A549 (cell line): ENCODE measurements around the gene FADS3.

Experiments used
- BCL3 ChIP-seq: fragments of >200 bp; sonication (Bioruptor Twin); formaldehyde crosslinking; IDR thresholded peaks from 3 replicates; pipeline ENCODE4 v1.6.1; 2016
- CHD2 ChIP-seq: fragments of 150-350 bp; IDR thresholded peaks from 2 replicates; pipeline ENCODE4 v1.6.1; 2014; ENCODE audit warnings: low read length; ENCODE audit not compliant: partially characterized antibody
- EP300 ChIP-seq, 2 experiments: fragments of >200 bp; sonication (Bioruptor Twin); formaldehyde crosslinking; IDR thresholded peaks; 2 replicates in 1 of 2; 3 replicates in 1 of 2; pipeline ENCODE4 v1.6.1; 2016 to 2017
- MYC ChIP-seq: IDR thresholded peaks from 2 replicates; pipeline ENCODE4 v1.6.1; 2012; ENCODE audit warnings: mild to moderate bottlenecking, inconsistent platforms, low read length, improper control_type of control experiment, borderline replicate concordance
- POLR2A ChIP-seq: IDR thresholded peaks from 2 replicates; pipeline ENCODE4 v1.6.1; 2012; ENCODE audit warnings: mild to moderate bottlenecking, low read length
- POLR2AphosphoS2 ChIP-seq: conservative IDR thresholded peaks from 2 replicates; pipeline ENCODE4 v1.6.1; 2012; ENCODE audit warnings: low read length, improper control_type of control experiment, inconsistent platforms
- RAD21 ChIP-seq, 2 experiments: fragments of >200 bp in 1 of 2; sonication (Bioruptor Twin) in 1 of 2; formaldehyde crosslinking in 1 of 2; IDR thresholded peaks in 1 of 2; conservative IDR thresholded peaks in 1 of 2; 2 replicates in 1 of 2; 3 replicates in 1 of 2; pipeline ENCODE4 v1.6.1; 2012 to 2018; ENCODE audit warnings: inconsistent platforms in 1 of 2
- RFX5 ChIP-seq: fragments of 450-650 bp; IDR thresholded peaks from 2 replicates; pipeline ENCODE4 v1.7.1; 2014; ENCODE audit warnings: antibody characterized with exemption, mild to moderate bottlenecking, moderate library complexity
- USF2 ChIP-seq: fragments of 450-650 bp; IDR thresholded peaks from 2 replicates; pipeline ENCODE4 v1.6.1; 2014; ENCODE audit warnings: antibody characterized with exemption
- ZSCAN20 ChIP-seq: fragments of 250-450 bp; sonication (Bioruptor Pico); IDR thresholded peaks from 2 replicates; pipeline ENCODE4 v1.8.0; 2022; ENCODE audit warnings: mild to moderate bottlenecking, moderate library complexity
- TF ChIP-seq, protein P1 (sequence below): fragments of >200 bp; sonication (Bioruptor Twin); formaldehyde crosslinking; IDR thresholded peaks from 3 replicates; pipeline ENCODE4 v1.5.1; 2016
- TF ChIP-seq, protein P2 (sequence below): IDR thresholded peaks from 2 replicates; pipeline ENCODE4 v1.6.1; 2012

DNA sequence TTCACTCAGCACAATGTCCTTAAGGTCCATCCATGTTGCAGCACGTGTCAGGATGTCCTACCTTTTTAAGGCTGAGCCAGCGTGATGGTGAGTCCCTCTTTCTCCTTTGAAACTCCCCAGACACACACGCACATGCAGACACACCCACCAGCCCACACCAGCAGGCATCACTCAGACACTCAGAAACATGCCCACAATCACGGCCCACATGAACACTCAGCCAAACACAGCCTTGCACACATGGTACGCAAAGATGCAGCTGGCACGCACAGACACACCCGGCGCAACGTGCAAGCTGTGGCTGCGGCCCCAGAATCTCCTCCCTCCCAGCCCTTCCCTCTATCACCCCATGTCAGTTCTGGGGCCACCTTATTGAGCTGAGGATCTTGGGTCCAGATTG is 8.0 kb downstream of the FADS3 start:
- TF ChIP-seq USF2 (no peak), BCL3 (no peak), MYC (no peak), POLR2AphosphoS2 (no peak), POLR2A (no peak), EP300 (IDR thresholded peaks at IDR 0.05) (no peak), CHD2 (no peak), ZSCAN20 (CRISPR knock-in tag) (no peak), RFX5 (no peak), RAD21 (conservative IDR thresholded peaks at IDR 0.05 in 1 of 2, IDR thresholded peaks at IDR 0.05 in 1 of 2) (no peak)
- TF ChIP-seq, protein P1, sequence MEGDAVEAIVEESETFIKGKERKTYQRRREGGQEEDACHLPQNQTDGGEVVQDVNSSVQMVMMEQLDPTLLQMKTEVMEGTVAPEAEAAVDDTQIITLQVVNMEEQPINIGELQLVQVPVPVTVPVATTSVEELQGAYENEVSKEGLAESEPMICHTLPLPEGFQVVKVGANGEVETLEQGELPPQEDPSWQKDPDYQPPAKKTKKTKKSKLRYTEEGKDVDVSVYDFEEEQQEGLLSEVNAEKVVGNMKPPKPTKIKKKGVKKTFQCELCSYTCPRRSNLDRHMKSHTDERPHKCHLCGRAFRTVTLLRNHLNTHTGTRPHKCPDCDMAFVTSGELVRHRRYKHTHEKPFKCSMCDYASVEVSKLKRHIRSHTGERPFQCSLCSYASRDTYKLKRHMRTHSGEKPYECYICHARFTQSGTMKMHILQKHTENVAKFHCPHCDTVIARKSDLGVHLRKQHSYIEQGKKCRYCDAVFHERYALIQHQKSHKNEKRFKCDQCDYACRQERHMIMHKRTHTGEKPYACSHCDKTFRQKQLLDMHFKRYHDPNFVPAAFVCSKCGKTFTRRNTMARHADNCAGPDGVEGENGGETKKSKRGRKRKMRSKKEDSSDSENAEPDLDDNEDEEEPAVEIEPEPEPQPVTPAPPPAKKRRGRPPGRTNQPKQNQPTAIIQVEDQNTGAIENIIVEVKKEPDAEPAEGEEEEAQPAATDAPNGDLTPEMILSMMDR: no peak
- TF ChIP-seq, protein P2, sequence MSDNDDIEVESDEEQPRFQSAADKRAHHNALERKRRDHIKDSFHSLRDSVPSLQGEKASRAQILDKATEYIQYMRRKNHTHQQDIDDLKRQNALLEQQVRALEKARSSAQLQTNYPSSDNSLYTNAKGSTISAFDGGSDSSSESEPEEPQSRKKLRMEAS: no peak
